ENCODE data around the gene C3orf22. TPM values are rescaled to one million over a fixed set of nuclear protein-coding genes. Genes with fewer than 3 reads are reported as not detected.

C3orf22 gene
- total RNA-seq, 4 donors from 2014 or later: not detected

GRCh38 chr3:126533506-126533905 lies 25.2 kb downstream of the C3orf22 start:
- H3K9me3 ChIP-seq: no peaks in the 10 kb centered on the region
- H3K36me3 ChIP-seq: no peaks in the 10 kb centered on the region
- DNase-seq: no peak
- H3K4me1 ChIP-seq: no peaks in the 10 kb centered on the region
- TF ChIP-seq POLR2A (IDR thresholded peaks at IDR 0.05): no peak
- TF ChIP-seq CTCF (IDR thresholded peaks at IDR 0.05): no peak
- no peak overlapping the region for H3K27ac ChIP-seq
- no peak overlapping the region for H3K4me3 ChIP-seq
- H3K27me3 ChIP-seq: no peaks in the 10 kb centered on the region
- intact Hi-C loops (cut with DNase I; ENCODE audit: low total_unique reads): no loop called here

DNA sequence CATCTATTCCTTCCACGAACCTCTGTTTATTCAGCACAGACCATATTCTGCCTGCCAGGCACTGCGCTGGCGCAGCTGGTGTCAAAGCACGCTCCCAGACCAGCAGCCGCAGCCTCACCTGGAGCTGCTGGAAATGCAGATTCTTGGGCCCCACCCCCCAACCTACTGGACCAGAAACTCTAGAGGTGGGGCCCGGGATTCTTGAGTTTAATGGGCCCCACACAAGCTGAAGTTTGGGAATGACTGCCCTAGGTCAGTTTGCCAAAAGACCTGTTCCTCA lies 27.7 kb downstream of the C3orf22 start:
- intact Hi-C loops (cut with DNase I; ENCODE audit: low total_unique reads): no loop called here
- no peak for DNase-seq
- no peaks in the 10 kb centered on the region for H3K27me3 ChIP-seq

GRCh38 chr3:126530171-126531050 lies 28.3 kb downstream of the C3orf22 start:
- no peaks in the 10 kb centered on the region for H3K9me3 ChIP-seq
- no peaks in the 10 kb centered on the region for H3K36me3 ChIP-seq
- intact Hi-C loops (cut with DNase I; ENCODE audit: low total_unique reads): no loop called here
- H3K4me3 ChIP-seq: no peak overlapping the region
- no peaks in the 10 kb centered on the region for H3K4me1 ChIP-seq
- TF ChIP-seq POLR2A (IDR thresholded peaks at IDR 0.05) (no peak), CTCF (IDR thresholded peaks at IDR 0.05) (no peak)
- H3K27me3 ChIP-seq: no peaks in the 10 kb centered on the region
- DNase-seq: no peak
- no peak overlapping the region for H3K27ac ChIP-seq

More for the DNA sequence above, 27.7 kb downstream of the C3orf22 start:
- H3K27ac ChIP-seq: no peak overlapping the region
- H3K9me3 ChIP-seq: no peaks in the 10 kb centered on the region
- no peak overlapping the region for H3K4me3 ChIP-seq
- TF ChIP-seq CTCF (IDR thresholded peaks at IDR 0.05) (no peak), POLR2A (IDR thresholded peaks at IDR 0.05) (no peak)
- H3K4me1 ChIP-seq: no peaks in the 10 kb centered on the region
- H3K36me3 ChIP-seq: no peaks in the 10 kb centered on the region

GRCh38 chr3:126529585-126530170 lies 29.1 kb downstream of the C3orf22 start:
- Histone ChIP-seq H3K36me3 (no peaks in the 10 kb centered on the region), H3K4me1 (peaks cover 0 to under 1% of the 10 kb centered on the region in 2 donors), H3K27me3 (peaks cover 0 to 2% of the 10 kb centered on the region in 2 donors), H3K4me3 (no peak overlapping the region), H3K9me3 (no peaks in the 10 kb centered on the region), H3K27ac (no peak overlapping the region)
- intact Hi-C loops (cut with DNase I; ENCODE audit: low total_unique reads): no loop called here
- TF ChIP-seq POLR2A (IDR thresholded peaks at IDR 0.05) (no peak), CTCF (IDR thresholded peaks at IDR 0.05) (no peak)
- DNase-seq: no peak

- Histone ChIP-seq H3K27ac (no peak overlapping the region), H3K4me1 (peaks cover 0 to 8% of the 10 kb centered on the region in 2 donors), H3K9me3 (no peaks in the 10 kb centered on the region), H3K4me3 (no peak overlapping the region), H3K27me3 (peaks cover 0 to 5% of the 10 kb centered on the region in 2 donors), H3K36me3 (no peaks in the 10 kb centered on the region)
- intact Hi-C loops (cut with DNase I; ENCODE audit: low total_unique reads): no loop called here
- TF ChIP-seq POLR2A (IDR thresholded peaks at IDR 0.05) (no peak), CTCF (IDR thresholded peaks at IDR 0.05) (no peak)
- no peak for DNase-seq
Measured at GRCh38 chr3:126528800-126529541, 29.8 kb downstream of the C3orf22 start.

Data from uterus (tissue), 4 donors.